Fibroblast of skin of left quadriceps (primary cell): ENCODE measurements around the gene HMGB4.

Source experiments
- DNase-seq, 2 experiments: peaks; one replicate each; pipeline ENCODE4 v3.0.0-alpha.2; 2013; ENCODE audit warnings: low read depth in 2 of 2

HMGB4 gene, protein sequence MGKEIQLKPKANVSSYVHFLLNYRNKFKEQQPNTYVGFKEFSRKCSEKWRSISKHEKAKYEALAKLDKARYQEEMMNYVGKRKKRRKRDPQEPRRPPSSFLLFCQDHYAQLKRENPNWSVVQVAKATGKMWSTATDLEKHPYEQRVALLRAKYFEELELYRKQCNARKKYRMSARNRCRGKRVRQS

DNA sequence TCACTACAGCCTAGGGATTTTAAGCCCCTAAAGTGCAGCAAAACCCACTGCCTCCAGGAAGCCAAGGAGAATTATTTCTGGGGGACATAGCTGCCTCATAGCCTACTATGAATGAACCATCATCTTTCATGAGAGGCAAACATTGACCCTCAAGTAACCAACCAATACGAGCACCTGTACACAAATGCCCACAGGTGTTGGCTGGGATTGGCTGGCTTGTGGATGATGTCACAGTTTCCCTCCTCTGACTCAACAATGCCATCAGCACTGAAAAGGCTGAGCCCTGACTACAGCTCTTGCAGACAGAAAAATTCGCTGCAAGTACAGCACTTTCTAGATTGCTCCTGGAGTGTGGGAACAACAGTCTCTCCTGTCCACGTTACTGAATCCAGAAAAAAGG is at the start of gene HMGB4:
HMGB4 (plus strand) TSS at position 301 of the 400 bp plus-strand sequence. CDS start 113 bp downstream, outside the sequence.
- no peak for DNase-seq

DNA sequence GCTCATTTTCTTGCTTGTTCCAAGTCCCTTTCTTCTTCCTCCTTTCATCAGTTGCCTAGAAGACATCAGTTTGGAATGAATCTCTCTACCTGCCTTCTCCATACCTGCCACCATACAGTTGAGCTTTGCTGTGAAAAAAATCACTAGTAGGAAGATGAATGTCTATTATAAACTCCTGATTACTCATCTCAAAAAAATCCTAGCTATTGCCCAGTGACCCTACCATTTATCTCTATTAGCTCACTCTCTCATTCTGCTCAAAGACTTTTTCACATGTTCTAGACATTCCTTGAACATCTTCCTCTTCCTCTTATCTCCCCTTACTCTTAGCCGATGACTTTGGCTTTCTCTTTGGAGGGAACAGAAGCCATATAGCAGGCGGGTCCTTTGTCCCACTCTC is 49.7 kb upstream of the HMGB4 start:
- no peak for DNase-seq

DNA sequence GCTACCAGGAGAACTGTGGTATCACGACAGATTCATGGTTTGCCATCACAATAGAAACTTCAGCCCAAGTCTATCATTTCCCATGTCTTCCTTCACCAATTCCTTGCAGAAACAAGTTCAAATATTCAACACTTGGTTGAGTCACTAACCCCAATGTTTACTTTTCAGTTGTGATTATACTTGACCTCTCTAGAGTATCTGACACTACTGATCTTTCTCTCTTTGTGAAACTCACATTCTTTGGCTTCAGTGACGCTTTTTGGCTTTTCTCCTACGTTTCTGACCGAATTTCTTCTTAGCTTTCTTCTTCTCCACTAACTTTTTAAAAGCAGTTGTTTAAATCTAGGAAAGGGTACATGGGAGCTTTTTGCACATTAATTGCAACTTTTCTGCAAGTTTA is 48.8 kb upstream of the HMGB4 start:
- peak; percentile 20 to 28 for DNase-seq

DNA sequence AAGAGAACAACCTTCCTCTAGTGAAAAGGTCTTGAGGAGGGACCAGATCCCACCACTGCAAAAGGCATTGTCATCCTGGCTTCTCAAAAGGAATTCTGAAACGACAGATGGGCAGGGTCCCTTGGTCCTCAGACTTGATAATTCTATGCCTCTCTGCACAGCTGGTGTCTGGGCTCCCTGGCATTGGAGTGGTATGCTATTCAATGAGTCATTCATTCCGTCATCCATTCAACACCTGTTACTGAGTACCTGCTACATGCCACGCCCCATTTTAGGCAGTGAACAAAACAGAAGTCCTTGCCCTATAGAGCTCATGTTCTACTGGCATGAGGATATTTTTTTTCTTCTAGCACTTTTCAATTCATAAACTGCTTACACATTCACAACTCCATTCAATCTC is 45.8 kb upstream of the HMGB4 start:
- no peak for DNase-seq

DNA sequence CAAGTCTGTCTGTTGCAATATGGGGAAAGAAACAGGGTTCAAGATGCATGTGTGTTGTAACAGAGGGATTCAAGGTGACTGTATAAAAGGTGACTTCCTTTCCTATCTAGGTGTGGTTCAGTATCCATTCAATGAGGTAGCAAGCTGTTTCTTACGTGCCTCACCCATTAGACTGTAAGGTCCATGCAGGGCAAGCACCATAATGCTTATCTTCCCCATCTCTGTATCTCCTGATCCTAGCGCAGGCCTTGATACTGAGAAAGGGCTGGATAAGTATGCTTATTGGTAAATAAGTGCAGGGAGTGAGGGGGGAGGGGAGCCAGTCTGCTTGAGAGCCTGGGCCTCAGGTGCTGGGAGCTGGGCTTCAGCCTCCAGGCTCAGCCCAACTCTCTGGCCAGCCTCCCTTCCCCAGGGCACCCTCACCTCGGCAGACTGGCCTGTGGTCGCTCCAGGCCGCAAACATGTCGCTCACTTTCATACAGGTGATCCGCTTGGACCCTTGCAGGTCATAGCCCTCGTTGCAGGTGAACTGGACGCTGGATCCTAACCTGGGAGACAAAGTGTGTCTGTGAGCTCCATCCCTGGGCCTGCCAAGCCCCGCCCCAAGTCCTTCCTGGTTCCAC is 44.5 kb upstream of the HMGB4 start:
- no peak for DNase-seq

DNA sequence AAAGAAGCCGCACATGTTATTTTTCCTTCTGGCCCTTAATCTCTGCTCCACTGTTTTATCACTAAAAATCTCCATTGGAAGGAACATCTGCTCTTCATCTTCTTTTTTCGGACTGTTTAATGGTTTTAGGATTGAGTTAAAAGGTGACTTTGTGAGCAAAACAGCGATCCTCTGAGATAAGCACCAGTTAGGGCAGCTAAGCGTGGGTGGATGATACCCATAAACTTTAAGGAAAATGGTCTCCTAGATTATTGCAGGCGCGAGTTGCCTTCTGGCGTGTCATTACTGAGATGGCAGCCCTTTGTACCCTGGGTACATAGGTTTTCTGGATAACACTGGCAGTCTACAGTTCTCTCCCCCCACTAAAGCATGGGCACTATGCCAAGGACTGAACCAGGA is 44.0 kb upstream of the HMGB4 start:
- DNase-seq, result no peak

DNA sequence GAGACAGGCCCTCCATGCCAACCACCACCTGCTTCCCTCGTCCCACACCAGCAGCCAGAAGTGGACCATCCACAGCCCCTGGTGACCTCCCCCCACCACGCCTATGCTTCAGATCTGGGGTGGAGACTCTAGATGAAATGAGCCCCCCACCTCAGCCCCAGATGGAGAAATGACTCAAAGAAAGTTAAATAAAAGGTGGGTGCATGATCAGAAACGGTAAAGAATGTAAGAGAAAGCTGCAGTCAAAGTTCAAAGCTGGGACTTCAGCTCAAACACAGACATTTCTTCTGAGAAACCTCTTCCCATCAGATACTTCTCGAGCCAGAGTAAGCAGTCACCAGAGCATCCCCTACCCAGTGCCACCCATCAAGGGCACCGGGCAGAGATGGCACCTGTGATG is 43.1 kb upstream of the HMGB4 start:
- no peak for DNase-seq

DNA sequence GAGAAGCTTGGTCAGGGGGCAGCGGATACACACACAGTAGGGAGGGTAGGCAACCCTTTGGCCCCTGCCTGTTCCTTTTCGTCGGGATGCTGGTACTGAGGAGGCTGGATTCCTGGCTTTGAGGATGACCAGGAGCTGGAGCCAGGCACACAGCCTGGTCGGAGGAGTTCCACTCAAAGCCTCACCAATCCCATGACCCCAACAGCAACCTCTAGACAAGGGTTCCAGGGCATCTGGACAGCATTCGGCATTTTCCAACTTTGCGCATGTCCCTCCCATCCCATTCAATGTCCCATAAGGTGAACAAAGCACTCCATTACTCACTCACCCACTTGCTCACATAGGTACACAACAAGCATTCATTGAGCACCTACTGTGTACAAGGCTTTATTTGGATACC is 42.6 kb upstream of the HMGB4 start:
- DNase-seq, result no peak

DNA sequence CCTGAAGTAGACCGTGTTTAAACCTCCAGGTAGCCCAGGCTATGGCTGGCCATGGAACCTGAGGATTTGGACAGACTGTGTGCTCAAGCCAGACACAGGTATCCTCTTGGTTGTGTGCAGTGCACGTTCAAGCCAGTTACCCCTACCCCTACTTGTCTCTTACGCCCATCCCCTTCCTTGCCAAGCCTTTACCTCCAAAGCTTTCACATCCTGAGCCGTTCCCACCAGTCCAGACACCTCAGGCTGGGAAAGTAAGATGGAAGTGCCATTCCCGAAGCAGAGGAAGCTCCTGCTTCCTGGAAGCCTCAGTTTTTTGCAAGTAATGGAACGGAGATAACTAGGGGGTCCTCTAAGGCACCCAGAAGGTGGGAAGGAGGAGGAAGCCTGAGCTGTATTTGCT is 41.5 kb upstream of the HMGB4 start:
- DNase-seq, result no peak

DNA sequence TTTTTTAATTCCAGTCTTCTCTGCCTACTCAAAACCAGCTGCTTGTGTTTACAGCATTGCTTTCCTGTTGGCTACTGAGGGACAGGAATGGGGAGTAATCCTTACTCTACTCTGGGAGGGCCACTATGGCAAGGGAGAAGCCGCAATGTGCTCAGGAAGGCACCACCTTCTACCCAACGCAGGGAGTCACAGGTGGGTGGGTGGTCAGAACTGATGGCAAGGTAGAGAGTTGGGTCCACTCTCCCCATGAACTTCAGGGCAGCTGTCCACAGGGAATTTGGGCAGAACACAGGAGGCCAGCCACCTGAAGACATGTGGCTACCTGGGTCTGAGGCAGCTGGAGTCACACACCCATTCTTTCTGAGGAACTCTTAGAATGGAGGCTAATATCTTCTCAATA is 40.5 kb upstream of the HMGB4 start:
- no peak for DNase-seq

DNA sequence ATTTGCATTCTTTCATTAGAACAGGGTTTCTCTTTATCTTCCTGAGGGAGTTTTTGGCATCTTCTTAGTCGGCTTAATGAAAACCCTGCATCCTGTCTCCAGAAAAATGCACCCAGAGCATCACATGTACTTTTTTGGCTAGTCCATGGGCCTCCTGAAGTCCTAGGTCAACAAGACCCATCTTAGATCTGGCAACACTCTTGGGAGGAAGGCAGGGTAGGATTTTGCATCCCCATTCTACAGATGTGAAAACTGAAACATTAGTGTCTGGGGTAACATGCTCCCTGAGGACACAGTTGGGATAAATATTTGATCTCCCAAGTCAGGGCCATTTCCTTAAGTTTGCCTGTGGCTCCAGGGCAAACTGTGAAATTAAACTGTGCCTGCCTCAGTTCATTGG is 40.0 kb upstream of the HMGB4 start:
- no peak for DNase-seq

DNA sequence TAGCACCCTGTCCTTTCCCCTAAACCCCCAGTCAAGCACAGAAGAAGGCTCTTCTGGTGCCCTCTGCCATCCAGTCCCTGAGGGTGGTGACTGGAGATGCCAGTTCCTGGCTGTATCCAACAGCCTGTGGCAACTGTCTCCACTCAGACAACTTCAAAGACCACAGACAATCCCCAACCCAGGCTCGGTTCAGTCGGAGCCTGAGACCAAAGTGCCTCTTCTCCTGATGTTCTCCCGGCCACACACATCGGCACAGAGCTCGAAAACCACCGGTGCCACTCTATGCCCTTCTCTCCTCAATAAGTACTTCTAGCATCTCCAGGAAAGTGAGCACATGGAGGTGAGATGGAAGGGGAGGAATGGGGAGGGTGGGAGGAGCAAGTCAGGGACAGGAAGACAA is 39.6 kb upstream of the HMGB4 start:
- DNase-seq, result no peak

DNA sequence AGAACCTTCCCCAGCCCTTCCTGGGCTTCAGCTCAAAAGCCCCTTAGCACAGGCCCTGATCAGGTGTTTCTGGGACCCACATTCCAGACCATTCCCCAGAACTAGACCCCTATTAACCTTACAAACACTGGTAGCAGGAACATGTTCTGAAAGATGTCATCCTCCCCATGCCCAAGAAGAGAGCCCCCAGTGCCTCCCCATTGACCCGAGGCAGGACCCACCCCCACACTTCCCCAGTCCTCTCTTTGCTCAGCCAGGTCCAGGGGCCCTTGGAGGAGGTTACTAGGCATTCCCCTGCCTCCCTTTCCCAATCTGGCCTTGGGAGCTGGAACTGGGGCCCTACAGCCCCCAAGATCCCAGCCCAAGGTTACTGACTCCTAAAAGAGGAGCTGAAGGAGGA is 38.9 kb upstream of the HMGB4 start:
- DNase-seq, result no peak

DNA sequence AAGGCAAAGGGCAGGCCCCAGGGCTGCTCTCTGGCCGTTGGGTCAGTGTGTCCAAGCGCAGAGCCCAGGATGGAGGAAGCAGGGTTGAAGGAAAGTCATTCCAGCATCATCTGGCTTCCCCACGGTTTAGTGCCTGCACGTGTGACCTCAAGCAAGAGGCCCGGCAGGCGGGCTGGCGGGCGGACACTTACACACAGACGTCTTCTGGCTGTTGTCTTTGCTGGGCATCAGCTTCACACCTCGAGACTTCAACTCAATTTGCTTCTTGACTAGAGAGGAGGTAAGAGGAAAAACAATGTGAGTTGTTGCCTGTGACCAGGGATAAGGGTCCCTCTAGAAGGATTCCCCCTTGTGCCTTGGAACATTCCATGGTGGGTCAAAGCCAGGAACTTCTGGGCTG is 38.4 kb upstream of the HMGB4 start:
- DNase-seq, result no peak

DNA sequence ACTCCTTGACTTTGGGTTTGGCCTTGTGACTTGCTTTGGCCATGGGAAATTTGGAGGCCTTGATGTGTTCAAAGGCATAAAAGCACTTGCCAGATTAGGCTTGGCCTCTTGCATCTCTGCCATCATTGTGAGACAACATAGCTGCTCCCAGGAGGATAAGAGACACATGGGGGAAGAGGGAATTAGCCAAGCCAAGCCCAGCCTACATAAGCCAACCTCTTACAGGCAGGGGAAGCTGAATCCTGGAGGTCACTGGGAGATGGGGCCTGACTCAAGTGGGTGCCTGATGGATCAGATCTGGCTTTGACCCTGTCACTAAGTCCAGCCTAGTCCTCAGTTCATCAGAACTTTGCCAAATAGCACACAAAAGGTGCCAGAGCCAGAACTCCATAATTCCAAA is 37.6 kb upstream of the HMGB4 start:
- DNase-seq, result no peak

DNA sequence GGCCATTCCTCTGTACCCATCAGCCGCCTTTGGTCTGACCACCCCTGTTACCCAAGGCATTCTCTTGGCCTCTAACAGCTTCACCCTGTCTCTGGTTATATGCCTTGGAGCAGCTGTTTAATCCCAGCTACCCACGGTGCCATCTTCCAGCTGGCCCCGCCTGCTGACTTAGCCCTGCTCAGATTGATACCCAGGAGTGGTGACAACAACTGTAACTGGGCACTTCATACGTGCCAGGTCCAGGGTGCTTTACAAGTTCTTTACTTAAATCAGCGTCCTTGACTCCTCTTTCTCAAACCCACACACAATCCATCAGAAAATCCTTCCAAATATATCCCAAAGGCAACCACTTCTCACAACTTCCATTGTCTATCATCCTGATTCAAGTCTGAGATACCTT is 37.2 kb upstream of the HMGB4 start:
- DNase-seq, result no peak

DNA sequence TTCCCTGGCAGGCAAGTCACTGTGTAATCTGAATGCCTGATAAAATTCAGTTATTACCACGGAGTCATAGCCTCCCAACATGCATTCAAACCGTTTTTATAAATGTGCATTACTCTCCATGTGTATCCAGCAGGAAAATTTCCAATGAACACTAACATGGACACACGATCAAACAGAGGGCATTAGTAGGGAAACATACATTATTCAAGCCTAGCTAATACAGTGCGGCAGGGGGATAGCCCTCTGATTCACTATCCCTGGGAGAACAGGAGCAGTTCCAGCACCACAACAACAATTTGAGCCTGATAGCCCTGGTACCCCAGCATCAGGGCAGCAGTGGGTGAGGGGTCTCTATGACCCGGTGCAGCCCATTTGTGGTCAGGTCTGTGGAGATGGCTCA is 35.8 kb upstream of the HMGB4 start:
- DNase-seq, result no peak

DNA sequence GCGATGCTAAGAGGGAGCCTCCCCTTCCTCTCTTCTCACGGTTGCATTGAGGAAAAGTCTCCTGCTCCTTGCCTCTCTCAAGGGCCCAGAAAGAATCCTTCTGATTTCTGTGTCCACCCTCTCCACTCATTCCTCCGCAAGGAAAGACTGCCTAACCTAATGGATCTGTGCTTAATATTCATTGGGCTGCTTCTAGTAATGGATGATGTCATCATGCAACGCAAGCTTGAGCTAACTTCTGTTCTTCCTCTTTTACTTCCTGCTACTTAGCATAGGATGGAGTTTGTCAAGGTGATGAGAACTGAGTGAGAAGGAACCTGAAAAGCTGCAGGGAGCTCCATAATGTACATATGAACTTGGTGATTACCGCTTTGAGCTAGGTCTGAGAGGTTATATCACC is 35.2 kb upstream of the HMGB4 start:
- DNase-seq, result no peak

DNA sequence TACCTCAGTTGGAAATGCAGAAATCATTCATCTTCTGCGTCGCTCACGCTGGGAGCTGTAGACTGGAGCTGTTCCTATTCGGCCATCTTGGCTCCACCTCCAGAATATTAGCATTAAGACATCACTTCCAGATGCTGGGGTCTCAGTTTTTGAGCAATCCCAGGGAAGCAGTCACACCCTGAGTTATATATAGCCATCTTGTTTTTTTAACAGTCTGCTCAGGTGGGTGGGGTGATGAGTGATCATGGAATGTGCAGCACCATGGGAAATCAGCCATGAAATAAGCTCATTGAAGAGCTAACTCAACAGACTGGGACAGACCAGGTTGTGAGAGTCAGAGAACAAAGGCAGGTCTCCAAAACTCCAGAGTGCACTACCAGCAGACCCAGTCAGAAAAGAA is 27.0 kb upstream of the HMGB4 start:
- no peak for DNase-seq

DNA sequence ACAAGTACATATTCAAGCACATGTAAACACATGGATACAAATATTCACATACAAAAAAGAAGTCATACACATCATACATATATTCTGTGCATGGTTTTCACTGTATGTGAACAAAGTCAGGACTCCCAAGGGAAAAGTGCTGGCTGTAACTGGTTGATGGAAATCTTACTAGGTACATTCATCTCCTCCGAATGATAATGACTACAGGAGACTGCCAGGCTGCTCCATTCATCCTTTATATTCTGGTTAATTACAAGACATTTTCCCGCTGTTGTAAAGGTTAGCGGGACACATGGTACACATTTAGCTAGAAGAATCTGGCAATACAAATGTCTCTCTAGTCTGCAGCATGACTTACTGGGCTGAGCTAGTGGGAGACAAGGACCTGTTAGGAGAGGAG is 26.2 kb upstream of the HMGB4 start:
- no peak for DNase-seq

DNA sequence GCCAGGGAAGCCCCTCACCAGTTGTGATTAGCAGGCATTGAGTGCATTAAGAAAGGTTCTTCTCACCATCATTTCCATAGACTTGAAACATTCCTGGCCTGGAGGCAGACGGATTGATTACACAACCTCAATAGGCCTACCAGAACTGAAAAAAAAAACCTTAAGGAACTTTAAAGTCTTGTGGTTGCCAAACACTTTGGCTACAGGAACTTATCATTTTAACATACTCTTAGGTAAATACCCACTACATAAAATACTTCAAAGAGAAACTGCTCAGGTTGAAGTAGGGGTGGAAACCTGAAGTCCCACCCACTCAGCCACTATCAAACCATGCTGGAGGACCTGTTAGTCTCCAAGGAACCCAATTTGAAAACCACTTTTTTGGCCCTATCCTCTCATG is 22.4 kb upstream of the HMGB4 start:
- no peak for DNase-seq

DNA sequence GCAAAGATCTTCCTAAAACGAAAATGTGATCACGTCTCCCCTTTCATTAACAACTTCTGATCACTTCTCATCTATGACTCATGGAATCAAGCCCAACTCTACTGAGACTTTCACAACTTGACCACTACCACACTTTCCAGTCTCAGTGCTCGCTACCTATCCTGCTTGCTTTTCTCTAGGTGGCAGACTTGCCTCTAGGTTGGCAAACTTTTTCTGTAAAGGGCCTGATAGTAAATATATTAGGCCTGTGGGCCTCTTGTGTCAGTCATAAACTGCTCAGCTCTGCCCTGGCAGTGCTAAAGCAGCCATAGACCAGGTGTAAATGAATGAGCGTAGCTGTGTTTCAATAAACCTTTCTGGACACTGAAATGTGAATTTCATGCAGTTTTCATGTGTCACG is 21.5 kb upstream of the HMGB4 start:
- DNase-seq, result no peak

DNA sequence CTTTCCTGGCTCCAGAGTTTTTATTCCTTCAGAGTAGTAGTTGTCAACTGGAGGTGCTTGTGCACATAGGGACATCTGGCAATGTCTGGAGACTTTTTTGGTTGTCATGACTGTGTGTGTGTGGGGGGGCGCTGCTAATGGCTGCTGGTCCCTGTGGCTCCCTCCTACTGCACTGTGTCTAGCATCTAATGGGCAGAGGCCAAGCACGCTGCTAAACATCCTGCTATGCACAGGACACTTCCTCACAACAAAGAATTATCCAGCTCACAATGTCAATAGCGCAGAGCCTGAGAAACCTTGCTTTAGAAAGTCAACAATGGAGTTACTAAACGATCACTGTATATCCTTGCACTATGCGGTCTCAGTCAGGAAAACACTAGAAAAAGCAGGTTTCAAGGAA is 19.7 kb upstream of the HMGB4 start:
- no peak for DNase-seq

DNA sequence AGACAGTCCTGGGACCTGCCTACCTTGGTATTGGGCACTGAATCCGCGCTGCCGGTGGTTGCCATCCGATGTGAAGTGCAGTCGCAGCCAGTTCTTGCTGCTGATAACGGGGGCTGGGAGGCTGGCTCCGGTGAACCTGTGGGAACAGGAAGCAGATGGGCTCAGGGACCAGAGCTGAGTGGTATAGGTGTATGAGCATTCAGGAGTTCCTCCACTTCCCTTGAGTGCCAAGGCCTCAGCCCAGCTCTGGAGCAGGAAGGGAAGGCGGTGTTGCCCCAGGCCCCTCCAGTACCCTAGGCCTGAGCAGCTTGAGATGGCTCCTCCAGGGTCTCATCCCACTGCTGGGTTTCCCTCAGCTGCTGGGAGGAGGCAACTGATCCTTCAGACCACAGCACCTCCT is 17.0 kb upstream of the HMGB4 start:
- DNase-seq, result no peak
